HG03066 (cell line): ENCODE results near the gene WDR45B.
"Not testable (repeated sequence)": the region's sequence is repeated elsewhere in the genome, so short reads cannot be mapped to it uniquely, and the experiment has no call there.

ENCODE experiments used
- ATAC-seq: cut with Tn5 transposase; IDR thresholded peaks from one replicate; pipeline ENCODE4 v1.9.1; 2021; ENCODE audit warnings: low read depth; ENCODE audit not compliant: unreplicated experiment

The WDR45B gene

DNA sequence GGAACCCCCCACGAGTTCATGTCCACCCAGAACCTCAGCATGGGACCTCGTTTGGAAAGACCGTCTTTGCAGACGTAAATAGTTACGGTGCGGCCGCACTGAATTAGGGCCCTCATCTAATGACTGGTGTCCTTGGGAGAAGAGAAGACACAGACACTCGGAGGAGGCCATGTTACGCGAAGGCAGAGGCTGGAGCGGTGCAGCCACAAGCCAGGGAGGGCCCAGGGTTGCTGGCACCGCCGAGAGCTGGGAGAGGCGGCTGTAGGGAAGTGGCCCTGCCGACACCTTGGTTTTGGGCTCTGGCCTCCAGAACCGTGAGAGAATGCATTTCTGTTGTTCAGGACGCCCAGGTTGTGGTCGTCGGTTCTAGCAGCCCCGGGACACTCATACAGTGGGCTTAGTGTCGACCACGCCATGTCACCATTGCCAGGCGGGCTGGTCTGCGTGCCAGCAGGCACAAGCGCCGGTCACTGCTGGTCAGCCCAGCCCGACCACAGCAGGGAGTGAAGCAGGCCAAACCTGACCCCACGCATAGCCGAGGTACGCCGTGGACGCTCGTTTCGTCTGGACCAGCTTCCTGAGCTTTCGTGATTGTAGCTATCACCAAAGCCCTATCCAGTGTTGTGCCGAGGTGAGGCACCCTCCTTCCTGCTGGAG is 10.7 kb upstream of the WDR45B start:
- no peak for ATAC-seq

DNA sequence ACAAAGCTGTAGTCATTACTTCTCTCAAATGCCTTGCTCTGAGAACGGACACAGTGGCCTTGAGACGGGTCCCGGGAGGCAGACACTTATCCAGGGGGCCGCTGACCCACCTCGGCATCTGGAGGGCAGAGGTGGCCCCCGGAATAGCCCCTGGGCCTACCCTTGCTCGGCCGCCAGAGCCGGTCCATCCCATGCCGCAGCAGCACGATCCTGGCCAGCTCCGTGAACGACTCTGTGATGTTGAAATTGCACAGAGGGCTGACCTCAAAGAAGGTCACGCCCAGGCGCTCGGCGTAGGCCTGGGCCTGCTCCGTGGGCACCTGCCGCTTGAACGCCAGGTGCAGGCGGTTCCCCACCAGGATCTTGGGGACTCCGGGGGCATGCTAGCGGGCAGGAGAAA is 10.1 kb upstream of the WDR45B start:
- ATAC-seq, result no peak

DNA sequence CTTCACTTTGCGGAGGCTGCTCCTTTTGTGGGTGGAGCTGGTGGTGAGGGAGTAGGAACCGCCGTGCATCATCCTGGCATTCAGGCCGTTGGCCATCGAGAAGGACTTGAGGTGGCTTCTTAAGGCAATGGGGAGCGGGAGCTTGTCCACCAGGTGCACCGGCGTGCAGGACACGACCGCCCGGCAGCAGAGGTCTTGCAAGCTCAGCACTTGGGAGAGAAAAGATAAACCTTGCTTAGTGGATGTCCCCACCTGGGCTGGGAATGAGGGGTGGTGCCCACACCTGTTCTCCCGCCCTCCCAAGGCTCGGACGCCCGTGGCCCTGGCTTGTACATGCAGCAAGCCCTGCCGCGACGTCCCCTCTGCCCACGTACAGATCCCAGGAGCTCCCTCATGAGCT is 9.7 kb upstream of the WDR45B start:
- no peak for ATAC-seq

DNA sequence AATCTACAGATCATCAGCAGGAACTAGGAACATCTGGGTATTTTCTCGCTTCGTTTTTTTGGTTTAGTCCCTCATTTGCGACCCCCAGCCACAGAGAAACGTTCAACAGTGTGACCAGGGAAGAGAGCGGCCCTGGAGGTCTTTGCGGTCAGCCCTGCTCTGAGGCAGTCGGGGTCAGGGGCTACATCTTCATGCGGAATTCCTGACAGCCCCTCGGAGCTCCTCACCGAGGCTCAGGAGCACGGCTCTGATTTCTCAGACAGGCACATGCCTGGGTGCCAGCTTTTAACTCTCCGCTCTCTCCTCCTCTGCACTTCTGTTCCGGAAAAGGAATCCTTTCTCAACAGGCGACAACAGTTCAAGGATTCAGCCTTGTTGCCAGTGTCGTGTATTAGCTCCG is 8.0 kb upstream of the WDR45B start:
- no peak for ATAC-seq

DNA sequence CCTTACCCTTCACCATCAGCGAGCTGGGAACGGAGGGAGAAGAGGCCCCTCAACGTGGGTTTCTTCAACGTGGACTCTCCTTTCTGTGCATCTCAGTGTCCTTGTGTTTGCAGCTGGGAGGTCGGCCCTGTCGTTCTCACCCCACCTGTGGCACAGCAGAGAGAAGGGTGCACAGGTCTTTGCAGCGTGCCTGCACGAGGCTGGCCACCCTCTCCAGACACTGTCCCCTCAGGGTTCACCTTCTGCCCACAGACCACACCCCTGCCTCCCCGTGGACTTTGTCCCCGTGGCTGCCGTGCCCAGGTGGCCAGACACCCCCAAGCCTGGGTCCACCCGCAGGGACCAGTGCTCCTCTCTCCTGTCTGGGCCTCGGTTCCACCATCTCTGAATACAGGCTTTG is 7.3 kb upstream of the WDR45B start:
- ATAC-seq, result no peak

DNA sequence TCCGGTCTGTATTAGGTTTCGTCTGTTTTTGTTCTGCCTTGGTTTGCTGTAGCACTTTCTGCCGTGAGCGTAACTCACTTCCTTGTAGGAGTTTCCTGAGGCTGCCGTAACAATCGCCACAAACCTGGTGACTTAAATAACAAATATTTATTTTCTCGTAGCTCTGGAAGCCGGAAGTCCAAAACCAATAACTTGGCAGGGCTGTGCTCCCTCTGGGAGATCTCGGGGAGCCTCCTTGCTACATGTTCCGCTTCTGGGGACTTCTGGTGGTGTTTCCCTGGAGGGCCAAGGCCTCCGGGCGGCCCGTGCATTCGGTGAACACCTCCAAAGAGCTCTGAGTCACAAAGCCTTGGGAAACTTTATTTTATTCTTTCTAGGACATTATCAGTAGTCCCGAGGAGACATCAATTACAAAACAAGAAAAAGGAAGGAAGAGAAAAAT is 6.8 kb upstream of the WDR45B start:
- no peak for ATAC-seq

DNA sequence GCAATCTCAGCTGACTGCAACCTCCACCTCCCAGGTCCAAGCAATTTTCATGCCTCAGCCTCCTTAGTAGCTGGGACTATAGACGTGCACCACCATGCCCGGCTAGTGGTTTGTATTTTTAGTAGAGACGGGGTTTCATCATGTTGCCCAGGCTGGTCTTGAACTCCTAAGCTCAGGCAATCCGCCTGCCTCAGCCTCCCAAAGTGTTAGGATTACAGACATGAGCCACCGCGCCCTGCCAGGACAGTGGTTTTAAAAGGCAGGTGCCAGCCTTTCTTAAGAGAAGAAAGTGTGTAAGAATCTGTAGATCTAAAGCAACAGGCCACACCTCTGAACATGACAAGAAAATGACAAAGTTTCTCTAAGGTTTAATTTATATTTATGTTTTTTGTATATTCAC is 6.4 kb upstream of the WDR45B start:
- not testable (repeated sequence) for ATAC-seq

DNA sequence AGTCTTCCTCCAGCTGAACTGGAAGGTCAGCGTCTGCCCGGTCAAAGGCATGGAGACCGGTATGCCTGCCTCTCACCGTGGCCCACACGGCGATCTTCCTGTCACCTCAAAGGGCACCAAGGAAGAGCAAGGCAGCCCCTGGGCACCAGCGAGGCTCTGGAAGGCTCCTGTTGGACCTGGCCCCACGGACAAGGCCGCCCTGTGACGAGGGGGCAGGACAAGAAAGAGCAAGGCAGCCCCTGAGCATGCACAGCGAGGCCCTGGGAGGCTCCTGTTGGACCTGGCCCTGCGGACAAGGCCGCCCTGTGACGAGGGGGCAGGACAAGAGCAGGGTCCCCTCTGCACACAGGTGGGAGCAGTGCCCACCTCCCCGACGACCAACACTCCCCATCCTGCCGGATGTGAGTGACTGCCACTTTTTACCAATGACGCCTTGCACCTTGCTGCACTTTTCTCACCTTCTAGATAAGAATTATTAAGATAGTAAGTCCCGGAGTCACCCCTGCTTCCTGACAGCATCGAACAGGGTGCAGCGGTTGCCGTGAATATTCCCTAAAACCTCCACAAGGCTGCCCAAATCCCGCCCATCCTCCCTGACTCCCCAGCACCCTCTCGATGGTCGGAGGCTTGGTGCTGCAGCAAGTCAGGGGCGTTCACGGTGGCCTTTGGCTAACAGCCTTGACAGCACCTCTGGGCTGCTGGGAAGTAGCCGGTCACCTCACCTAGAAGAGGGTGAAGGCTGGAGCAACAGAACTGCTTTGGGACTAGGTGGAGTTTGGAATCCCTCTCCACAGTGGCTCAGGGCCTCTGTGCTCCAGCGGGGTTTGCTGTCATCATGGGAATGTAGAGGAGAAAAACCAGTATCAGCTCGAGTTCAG is 5.6 kb upstream of the WDR45B start:
- no peak for ATAC-seq

DNA sequence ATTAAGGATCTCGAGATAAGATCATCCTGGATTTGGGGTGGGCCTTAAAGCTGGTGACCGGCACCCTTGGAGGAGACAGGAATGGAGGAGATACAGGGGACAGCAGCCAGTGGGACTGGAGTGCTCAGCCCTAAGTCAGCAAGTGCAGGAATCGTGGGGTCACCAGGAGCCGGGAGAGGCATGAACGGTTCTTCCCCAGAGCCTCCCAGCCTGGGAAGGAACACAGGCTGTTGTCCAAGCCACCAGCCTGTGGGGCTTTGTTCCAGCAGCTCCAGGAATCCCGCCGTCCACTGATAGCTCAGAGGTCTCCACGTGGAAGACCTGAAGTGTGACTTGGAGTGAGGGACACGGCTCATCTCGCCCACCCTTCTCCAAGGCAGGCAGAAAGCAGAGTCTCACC is 2.5 kb upstream of the WDR45B start:
- ATAC-seq, result no peak

DNA sequence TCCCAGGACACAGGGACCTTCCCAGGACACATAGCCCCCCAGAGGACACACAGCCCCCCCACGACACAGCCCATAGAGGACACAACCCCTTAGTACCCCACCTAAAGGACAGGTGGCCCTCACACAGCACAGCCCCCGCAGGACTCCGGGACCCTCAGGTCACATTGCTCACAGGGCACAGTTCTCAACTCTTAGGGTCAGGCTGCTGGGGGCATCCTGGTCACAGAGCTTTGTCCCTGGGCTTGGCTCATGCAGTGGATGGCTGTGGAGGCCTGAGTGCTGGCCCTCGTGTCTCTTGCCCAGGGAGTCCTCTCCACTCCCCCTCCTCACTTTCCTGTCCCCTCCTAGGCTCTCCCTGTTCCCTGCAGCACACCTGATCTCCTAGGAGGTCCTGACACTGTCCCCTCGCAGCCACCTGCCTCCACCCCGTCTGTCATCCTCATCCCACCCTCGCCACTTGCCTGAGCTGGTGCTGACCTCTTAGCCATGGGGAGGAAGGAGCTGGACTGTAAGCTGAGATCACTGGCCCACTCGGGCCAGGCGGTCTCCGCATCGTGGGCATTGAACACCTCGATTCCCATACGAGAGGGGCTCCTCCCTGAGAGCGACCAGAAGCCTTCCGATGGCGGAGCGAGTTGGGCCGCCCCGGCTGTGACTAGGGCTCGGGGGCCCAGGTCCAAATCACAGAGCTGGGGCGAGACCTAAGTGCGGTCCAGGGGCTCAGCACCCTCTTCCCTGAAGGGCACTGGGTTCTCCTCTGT is 1.4 kb upstream of the WDR45B start:
- ATAC-seq, result no peak

DNA sequence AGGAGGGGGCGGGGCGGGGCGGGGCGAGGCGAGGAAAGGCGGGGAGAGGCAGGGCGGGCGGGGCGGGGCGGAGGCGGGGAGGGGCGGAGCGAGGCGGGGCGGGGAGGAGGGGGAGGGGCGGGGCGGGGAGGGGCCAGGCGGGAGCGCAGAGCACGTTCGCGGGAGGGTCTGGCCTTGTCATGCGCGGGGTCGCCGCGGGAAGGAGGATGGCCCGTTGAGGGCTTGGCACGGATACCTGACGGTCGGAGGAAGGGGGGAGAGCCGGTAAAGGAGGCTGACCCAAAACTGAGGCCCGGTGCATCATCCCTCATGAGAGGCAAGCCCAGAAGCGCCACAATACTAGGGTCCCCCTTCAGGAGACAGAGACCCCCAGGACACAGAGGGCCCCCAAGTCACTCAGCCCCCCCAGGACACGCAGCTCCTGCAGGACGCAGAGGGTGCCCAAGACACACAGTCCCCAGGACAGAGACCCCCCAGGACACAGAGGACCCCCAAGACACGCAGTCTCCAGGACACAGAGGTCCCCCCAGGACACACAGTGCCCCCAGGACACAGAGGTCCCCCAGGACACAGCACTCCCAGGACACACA is 593 bp upstream of the WDR45B start:
- ATAC-seq, result no peak

DNA sequence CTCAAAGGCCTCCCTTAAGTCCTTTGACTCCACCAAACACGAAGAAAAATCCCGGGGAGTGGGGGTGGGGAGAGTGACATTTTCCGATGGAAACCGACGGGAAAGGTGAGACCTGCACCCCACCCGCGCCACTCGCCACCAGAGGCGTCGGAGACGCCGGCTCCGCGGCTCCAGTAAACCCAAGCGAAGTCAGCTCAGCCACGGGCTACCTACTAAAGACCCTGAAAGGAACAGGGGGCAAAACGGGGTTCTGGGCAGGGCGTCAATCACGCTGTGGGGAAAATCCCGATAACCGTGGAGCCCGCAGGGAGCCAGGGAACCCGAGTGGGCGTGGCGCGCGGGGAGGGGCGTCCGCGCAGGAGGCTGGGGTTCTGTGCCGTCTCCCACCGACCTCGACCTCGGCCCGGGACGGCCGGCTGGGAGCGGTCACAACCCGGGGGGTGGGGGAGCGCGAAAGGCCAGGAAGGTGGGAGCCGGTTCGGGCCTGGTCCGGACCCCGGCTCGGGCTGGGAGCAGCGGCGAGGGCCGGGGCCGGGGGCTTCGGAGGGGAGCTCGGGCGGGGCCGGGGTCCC is 565 bp downstream of the WDR45B start:
- peak; percentile 16 for ATAC-seq

DNA sequence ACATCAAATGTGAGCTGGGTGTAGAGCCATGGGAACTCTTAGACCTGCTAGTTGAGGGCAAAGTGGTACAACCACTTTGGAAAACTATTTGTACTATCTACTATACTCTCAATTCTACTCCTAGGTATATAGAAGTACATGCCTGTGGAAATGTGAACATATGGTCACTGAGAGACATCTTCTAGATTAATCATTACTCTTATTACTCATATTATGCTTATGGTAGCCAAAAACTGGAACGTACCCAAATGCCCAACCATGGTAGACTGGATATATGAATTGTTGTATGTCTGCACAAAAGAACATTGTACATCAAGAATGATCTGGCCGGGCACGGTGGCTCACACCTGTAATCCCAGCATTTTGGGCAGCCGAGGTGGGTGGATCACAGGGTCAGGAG is 2.7 kb downstream of the WDR45B start:
- no peak for ATAC-seq

DNA sequence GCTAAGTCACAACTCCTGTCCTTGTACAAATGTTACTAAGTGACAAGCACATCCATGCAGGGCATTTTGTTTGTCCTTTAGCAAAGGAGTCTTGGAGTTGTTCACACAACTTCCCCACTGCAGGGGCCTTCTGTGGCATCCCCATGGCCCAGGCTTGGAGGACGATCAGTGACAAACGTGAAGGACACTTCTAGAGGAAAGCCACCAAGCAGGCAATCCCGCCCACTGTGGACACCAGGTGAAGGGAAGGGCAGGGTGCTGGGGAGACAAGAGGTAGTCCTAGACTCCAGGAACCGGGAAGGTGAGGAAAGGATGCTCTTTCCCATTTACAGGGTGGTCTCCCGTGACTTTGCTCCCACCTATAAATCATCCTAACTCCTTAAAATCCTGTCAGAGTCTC is 4.1 kb downstream of the WDR45B start:
- no peak for ATAC-seq

DNA sequence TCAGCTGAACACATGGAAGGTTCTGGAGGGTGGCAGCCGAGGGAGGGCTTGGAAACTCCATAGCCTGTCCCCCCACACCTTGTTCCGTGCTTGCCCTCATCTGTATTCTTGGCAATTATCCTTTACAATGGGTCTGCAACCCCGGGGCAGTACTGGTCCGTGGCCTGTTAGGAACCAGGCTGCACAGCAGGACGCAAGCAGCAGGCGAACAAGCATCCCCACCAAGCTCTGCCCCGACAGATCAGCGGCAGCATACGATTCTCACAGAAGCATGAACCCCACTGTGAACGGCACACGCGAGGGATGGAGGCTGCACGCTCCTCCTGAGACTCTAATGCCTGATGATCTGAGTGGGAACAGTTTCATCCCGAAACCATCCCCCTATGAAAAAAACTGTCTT is 6.2 kb downstream of the WDR45B start:
- ATAC-seq, result no peak

DNA sequence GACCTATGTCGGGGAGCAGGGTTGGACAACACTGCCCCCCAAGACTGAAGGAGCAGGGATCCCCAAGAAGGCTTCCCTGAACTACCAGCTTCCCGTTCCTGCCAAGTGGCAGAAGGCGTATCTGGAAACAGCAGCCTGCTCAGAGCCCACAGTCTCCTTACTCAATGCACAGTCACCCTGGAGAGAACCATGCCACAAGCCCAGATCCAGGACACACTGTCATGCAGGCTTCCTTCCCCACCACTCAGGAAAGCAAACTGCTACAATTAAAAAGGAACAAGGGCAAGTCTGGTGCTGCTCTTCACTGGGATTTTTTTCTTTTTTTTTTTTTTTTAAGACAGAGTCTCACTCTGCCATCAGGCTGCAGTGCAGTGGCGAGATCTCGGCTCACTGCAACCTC is 8.2 kb downstream of the WDR45B start:
- ATAC-seq, result no peak

DNA sequence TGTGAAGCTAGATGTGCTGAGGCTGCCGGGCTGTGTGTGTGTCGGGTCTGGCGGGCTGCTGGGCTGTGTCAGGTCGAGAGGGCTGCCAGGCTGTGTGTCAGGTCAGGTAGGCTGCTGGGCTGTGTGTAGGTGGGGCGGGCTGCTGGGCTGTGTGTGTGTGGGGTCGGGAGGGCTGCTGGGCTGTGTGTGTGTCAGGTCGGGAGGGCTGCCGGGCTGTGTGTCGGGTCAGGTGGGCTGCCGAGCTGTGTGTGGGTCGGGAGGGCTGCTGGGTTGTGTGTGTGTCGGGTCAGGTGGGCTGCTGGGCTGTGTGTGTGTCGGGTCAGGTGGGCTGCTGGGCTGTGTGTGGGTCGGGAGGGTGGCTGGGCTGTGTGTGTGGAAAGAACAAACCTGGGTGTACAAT is 8.6 kb downstream of the WDR45B start:
- ATAC-seq, result no peak

DNA sequence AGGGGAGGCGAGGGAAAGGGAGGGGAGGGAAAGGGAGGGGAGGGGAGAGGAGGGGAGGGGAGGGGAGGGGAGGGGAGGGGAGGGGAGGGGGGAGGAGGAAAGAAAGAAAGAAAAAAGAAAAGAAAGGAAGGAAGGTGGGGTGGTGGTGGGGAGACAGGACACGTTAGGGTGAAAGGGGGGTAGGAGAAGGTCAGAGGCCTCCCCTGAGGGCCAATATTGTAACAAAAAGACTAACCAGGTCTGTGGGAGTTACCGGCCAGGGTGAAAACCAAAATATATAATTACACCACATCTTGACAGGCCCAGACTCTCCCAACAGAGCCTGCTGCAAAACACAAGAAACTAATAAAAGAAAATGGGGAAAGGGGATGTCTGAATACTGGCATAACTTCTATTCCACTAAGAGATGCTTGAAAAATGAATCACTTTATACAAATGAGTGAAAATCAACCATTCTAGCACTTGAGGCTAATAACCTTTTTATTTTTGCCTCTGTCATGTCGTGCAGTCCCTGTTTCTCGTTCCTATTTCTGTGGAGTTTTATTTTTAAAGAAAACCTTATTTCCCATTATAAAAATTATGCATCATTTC is 10.0 kb downstream of the WDR45B start:
- no peak for ATAC-seq

DNA sequence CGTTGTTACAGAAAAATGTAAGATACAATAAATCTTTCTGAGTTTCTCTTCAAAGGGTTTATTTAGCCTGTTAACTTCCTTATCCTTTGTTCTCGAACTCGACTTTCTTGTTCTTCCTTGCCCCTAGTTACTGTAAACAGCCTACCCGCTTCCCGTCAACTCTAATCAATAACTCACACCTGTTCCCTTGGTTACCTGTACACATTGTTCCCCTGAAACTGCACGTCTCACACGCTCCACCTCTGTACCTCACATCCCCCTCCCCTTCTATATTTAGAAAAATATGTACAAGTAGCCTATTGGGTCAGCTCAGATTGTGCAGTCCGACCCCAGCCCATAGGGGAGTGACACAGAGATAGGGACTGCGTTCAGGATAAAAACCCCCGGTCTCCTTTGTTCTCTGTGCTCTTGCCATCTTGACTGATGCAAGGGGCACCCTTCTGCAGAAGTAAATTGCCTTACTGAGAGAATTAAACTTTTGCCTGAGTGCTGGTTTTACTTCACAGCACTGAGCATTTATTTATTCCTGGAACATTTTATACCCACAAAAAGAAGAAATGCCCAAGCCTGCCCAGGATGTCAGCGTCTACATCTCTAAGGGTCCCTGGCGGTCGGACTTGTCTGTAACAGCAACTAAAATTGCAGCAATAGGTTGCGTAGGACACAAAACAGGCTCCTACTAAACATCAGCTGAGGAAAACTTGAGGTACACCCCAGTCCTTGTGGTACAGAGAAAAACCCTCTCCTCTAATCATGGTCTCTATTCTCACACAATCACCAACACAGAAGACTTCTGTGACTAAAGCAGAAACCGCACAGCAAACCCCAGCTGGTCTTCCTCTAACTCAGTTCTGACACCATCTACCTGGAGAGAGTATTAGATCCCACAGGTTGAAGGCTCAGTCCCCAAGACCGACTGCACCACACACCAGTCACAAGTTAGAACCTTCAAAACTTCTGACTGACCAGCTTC is 11.3 kb downstream of the WDR45B start:
- no peak for ATAC-seq
